ENCODE results near the gene SIRT7. TPM values are rescaled to one million over a fixed set of nuclear protein-coding genes. Genes with fewer than 3 reads are reported as not detected.

Gene SIRT7, protein sequence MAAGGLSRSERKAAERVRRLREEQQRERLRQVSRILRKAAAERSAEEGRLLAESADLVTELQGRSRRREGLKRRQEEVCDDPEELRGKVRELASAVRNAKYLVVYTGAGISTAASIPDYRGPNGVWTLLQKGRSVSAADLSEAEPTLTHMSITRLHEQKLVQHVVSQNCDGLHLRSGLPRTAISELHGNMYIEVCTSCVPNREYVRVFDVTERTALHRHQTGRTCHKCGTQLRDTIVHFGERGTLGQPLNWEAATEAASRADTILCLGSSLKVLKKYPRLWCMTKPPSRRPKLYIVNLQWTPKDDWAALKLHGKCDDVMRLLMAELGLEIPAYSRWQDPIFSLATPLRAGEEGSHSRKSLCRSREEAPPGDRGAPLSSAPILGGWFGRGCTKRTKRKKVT
- 10 to 100 TPM; 14.3 to 24.1 (median 18.3) TPM for total RNA-seq

DNA sequence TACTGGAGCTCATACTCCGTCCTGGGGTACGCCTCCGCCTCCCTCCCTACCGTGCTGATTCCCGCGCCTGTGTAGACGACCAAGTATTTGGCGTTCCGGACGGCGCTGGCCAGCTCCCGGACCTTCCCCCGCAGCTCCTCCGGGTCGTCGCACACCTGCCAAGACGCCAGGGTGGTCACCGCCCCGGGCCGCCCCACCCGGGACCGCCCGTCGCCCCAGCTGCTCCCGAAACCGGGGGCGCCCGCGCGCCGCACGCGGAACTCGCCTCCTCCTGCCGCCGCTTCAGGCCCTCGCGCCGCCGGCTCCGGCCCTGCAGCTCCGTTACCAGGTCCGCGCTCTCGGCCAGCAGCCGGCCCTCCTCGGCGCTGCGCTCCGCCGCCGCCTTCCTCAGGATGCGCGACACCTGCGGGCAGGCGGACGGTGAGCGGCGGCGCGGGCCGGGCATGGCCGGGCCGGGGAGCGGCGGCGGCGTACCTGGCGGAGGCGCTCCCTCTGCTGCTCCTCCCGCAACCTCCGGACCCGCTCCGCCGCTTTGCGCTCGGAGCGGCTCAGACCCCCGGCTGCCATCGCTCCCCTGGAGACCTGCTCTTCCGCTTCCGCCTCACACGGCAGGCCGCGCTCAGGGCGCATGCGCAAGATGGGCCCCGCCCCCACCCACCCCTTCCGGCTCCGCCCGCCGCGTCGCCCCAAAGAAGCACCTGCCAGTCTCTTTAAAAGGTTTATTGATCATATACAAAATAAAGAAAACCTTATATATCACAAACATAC, at the start of gene SIRT7:
SIRT7 (minus strand) TSS at position 612 of the 768 bp plus-strand sequence; CDS start at position 567, 45 bp downstream.
- no peaks in the 10 kb centered on the region for H3K9me3 ChIP-seq
- ATAC-seq = peak; percentile 83
- H3K4me3 ChIP-seq = peak within 1 kb of the TSS; percentile 72 to 98
- peaks cover 6 to 69% (median 20%) of the 10 kb centered on the region in 3 donors for H3K4me1 ChIP-seq
- peaks cover 0 to 68% of the 10 kb centered on the region in 2 donors for H3K36me3 ChIP-seq
- H3K27me3 ChIP-seq = no peaks in the 10 kb centered on the region
- 3 to 7% methylated on average over 3 to 5 of the region's 94 CpGs for WGBS, 2 donors (ENCODE audit: low coverage in 1 of 2)
- TF ChIP-seq, protein P1, sequence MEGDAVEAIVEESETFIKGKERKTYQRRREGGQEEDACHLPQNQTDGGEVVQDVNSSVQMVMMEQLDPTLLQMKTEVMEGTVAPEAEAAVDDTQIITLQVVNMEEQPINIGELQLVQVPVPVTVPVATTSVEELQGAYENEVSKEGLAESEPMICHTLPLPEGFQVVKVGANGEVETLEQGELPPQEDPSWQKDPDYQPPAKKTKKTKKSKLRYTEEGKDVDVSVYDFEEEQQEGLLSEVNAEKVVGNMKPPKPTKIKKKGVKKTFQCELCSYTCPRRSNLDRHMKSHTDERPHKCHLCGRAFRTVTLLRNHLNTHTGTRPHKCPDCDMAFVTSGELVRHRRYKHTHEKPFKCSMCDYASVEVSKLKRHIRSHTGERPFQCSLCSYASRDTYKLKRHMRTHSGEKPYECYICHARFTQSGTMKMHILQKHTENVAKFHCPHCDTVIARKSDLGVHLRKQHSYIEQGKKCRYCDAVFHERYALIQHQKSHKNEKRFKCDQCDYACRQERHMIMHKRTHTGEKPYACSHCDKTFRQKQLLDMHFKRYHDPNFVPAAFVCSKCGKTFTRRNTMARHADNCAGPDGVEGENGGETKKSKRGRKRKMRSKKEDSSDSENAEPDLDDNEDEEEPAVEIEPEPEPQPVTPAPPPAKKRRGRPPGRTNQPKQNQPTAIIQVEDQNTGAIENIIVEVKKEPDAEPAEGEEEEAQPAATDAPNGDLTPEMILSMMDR (IDR thresholded peaks at IDR 0.05) = no peak
- TF ChIP-seq POLR2AphosphoS5 (IDR thresholded peaks at IDR 0.05) (peak; percentile 83), POLR2A (IDR thresholded peaks at IDR 0.05) (peak; percentile 70 to 76)
- peak within 1 kb of the TSS; percentile 35 to 89 (median 81) for H3K27ac ChIP-seq

DNA sequence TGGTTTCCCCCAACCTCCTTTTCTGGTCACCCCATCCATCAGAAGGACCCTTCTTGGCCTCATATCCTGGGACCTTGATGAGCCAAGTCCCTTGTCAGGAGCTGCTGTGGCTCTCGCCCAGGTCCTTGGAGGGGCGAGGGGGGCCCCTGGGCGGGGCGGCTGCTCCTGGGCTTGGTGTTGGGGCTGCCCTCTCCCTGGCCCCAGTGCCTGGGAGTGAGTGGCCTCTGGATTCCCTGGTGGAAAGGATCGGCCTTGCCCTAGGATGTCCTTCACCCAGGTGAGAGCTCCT, 49.2 kb upstream of the SIRT7 start:
- H3K4me1 ChIP-seq = peaks cover 0 to 30% (median 11%) of the 10 kb centered on the region in 3 donors
- no peaks in the 10 kb centered on the region for H3K36me3 ChIP-seq
- TF ChIP-seq POLR2AphosphoS5 (IDR thresholded peaks at IDR 0.05) (no peak), POLR2A (IDR thresholded peaks at IDR 0.05) (no peak), EP300 (IDR thresholded peaks at IDR 0.05) (no peak)
- TF ChIP-seq, protein P1 (IDR thresholded peaks at IDR 0.05) = no peak
- H3K27me3 ChIP-seq = peaks cover 76% of the 10 kb centered on the region
- WGBS, 2 donors (ENCODE audit: low coverage in 1 of 2) = no CpG with 5 or more reads among the region's 5 CpGs
- ATAC-seq = peak; percentile 11
- H3K4me3 ChIP-seq = no peak overlapping the region
- H3K9me3 ChIP-seq = no peaks in the 10 kb centered on the region
- peak overlapping the region in 2 of 4 donors; percentile 12 to 19 for H3K27ac ChIP-seq

DNA sequence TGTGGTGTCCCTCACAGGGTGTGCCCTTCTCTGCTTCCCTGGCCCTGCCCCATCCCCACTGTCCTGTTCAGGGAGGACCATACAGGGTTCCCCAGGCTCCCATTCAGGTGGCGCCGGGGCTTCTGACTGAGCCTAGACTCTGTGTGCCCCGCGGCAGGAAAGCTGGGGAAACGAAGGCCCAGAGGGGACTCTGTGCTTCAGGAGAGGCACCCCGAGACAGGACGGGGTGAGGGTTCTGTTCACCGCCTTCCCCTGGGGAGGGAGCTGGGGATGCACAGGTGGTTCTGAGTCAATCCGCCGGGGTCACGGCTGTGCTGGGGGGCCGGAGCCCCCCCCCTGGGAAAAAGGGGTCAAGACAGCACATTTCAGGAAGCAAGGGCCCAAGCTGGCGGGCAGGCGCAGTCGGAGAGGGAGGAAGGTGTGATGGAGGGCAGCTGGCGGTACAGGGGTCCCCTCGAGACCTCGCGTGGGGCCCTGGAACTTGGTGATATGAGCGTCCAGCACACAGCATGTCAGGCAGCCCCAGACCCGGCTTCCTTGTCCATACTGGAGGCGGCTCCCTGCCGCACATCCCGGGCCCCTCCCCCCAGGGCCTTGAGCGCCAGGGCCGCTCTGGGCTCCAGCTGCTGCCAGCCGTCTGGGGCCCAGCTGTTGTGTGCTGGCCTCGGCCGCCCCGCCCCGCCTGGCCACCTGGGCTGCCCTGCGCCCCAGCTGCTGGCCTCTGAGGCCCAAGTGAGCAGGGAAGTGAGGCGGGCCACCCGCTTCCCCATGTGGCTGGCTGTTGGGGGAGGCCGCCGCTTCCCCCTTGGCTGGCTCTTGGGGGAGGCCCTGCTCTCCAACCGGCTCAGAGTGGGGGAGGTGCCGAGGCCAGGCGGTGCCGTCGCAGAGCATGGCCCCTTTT, 48.6 kb upstream of the SIRT7 start:
- peak; percentile 74 for ATAC-seq

DNA sequence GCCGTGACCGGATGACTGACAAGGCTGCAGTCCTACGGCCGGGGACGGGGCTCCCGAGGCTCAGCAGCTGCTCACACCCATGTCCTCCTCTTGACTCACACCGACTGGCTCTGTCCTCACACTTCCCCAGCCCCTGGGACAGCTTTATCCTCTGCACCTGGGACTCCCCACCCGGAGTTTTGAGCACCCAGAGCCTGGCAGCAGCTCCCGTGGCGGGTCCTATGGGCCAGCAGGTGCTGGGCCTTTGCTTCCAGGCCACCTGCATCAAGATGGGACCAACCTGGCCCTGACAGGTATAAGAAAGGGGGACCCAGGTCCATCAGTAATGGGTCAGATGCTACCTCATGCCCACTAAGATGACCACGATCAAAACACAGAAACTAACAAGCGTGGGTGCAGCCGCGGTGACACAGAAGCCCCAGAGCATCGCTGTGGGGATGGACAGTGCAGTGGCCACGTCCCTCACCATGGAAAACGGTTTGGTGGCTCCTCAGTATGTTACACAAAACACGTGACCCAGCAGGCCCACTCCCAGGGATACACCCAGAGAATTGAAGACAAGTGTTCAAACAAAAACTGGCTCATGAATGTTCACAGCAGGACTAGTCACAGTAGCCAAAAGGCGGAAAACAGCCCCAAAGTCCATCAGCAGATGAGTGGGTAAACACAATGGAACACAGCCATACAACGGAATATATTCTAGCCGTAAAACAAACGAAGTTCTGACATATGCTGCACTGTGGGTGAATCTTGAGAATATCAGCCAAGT, 46.3 kb upstream of the SIRT7 start:
- H3K4me3 ChIP-seq = no peak overlapping the region
- H3K4me1 ChIP-seq = peaks cover 0 to 59% (median 20%) of the 10 kb centered on the region in 3 donors
- no peak overlapping the region for H3K27ac ChIP-seq
- no peaks in the 10 kb centered on the region for H3K9me3 ChIP-seq
- peaks cover 89% of the 10 kb centered on the region for H3K27me3 ChIP-seq
- no peaks in the 10 kb centered on the region for H3K36me3 ChIP-seq
- TF ChIP-seq POLR2A (IDR thresholded peaks at IDR 0.05) (no peak), POLR2AphosphoS5 (IDR thresholded peaks at IDR 0.05) (no peak), EP300 (IDR thresholded peaks at IDR 0.05) (no peak)
- TF ChIP-seq, protein P1 (IDR thresholded peaks at IDR 0.05) = no peak
- 58 to 65% methylated on average over 5 to 8 of the region's 22 CpGs for WGBS, 2 donors (ENCODE audit: low coverage in 1 of 2)
- no peak for ATAC-seq

More for the DNA sequence above, 48.6 kb upstream of the SIRT7 start:
- H3K4me1 ChIP-seq = peaks cover 0 to 36% (median 11%) of the 10 kb centered on the region in 3 donors
- TF ChIP-seq POLR2AphosphoS5 (IDR thresholded peaks at IDR 0.05) (peak; percentile 47), EP300 (IDR thresholded peaks at IDR 0.05) (no peak), POLR2A (IDR thresholded peaks at IDR 0.05) (no peak)
- TF ChIP-seq, protein P1 (IDR thresholded peaks at IDR 0.05) = no peak
- H3K9me3 ChIP-seq = no peaks in the 10 kb centered on the region
- H3K27me3 ChIP-seq = peaks cover 76% of the 10 kb centered on the region
- 61 to 90% methylated on average over 4 to 6 of the region's 41 CpGs for WGBS, 2 donors (ENCODE audit: low coverage in 1 of 2)
- no peak overlapping the region for H3K4me3 ChIP-seq
- no peaks in the 10 kb centered on the region for H3K36me3 ChIP-seq
- H3K27ac ChIP-seq = peak overlapping the region in 2 of 4 donors; percentile 12 to 19

Data from gastroesophageal sphincter (tissue), 4 donors.